ENCODE results near the gene SLCO2B1. TPM values are rescaled to one million over a fixed set of nuclear protein-coding genes. Genes with fewer than 3 reads are reported as not detected.

The SLCO2B1 gene
- total RNA-seq, 1 experiment from 2014 or later, result not detected

DNA sequence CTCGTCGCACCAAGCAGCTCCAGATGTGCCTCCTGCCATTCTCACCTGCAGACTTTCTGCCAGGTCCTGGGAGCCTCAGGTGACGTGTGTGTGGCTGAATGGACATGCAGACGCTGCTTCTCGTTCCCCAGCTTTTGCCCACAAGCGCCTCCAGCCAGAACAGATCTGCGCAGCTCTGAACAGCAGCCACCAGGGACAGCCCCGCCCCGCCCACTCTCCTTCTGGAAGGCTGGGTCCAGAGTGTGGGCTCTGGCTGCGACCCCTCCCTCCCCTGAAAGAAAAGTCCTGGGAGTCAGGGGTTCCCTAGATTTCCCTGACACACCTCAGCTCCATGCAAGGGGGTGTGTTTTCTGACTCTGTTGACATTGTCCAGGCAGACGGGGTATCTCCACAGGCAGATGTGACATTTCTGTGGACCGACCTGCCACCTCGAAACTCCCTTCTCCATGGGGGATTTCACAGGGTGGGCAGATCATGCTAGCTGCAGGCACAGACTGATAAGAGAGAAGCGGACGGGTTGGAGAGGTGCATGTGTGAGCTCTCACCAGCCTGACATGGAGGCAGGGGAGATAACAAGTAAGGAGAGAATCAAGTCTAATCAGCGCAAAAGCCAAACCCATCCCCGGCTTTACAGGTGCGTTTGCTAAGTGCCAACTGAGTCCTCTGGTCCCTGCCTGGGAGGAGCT, 19.8 kb downstream of the SLCO2B1 start:
- H3K4me1 Mint-ChIP-seq (ENCODE audit: insufficient read depth, unreplicated experiment), result no peaks in the 10 kb centered on the region
- no peaks in the 10 kb centered on the region for H3K27me3 Mint-ChIP-seq (ENCODE audit: insufficient read depth, unreplicated experiment)
- BruUV-seq (replicated peaks), result no TSS peak
- TF ChIP-seq, protein P1, sequence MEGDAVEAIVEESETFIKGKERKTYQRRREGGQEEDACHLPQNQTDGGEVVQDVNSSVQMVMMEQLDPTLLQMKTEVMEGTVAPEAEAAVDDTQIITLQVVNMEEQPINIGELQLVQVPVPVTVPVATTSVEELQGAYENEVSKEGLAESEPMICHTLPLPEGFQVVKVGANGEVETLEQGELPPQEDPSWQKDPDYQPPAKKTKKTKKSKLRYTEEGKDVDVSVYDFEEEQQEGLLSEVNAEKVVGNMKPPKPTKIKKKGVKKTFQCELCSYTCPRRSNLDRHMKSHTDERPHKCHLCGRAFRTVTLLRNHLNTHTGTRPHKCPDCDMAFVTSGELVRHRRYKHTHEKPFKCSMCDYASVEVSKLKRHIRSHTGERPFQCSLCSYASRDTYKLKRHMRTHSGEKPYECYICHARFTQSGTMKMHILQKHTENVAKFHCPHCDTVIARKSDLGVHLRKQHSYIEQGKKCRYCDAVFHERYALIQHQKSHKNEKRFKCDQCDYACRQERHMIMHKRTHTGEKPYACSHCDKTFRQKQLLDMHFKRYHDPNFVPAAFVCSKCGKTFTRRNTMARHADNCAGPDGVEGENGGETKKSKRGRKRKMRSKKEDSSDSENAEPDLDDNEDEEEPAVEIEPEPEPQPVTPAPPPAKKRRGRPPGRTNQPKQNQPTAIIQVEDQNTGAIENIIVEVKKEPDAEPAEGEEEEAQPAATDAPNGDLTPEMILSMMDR (IDR thresholded peaks at IDR 0.05; ENCODE audit: unreplicated experiment), result no peak
- no peak for DNase-seq (ENCODE audit: unreplicated experiment)
- no peak overlapping the region for H3K27ac Mint-ChIP-seq (ENCODE audit: low read depth, unreplicated experiment)
- no peaks in the 10 kb centered on the region for H3K36me3 Mint-ChIP-seq (ENCODE audit: insufficient read depth, unreplicated experiment)
- ChIA-PET CTCF (interaction anchor here (0.6 to 3.6 kb wide), 5 partner anchors 9 to 148 kb away, joined by 3 to 9 read pairs (median 4); no protein-coding TSS in a partner anchor), POLR2A (no interaction called here)
- intact Hi-C loops (cut with micrococcal nuclease), result no loop called here
- no peaks in the 10 kb centered on the region for H3K9me3 Mint-ChIP-seq (ENCODE audit: unreplicated experiment)
- no peak overlapping the region for H3K4me3 Mint-ChIP-seq (ENCODE audit: unreplicated experiment)

DNA sequence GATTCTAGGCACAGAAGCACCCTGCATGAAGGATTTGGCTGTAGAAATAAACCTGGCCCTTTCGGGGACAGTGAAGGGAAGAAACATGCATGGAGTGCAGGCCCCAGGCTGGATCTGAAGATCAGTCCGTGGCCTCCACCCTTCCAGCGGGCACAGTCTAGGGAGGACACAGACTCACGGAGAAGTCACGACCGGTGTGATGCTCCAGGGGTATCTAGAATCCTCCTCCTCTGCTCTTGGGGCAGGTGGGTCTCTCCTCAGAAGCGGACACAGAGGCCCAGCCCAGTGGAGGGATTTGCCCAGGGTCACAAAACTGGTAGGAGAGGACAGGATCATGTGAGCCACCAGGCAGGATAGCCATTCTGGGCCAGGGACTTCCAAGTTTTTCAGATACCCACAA, 22.4 kb downstream of the SLCO2B1 start:
- Mint-ChIP-seq H3K4me1 (ENCODE audit: insufficient read depth, unreplicated experiment) (no peaks in the 10 kb centered on the region), H3K36me3 (ENCODE audit: insufficient read depth, unreplicated experiment) (no peaks in the 10 kb centered on the region), H3K4me3 (ENCODE audit: unreplicated experiment) (no peak overlapping the region), H3K27ac (ENCODE audit: low read depth, unreplicated experiment) (no peak overlapping the region), H3K27me3 (ENCODE audit: insufficient read depth, unreplicated experiment) (no peaks in the 10 kb centered on the region), H3K9me3 (ENCODE audit: unreplicated experiment) (no peaks in the 10 kb centered on the region)
- no peak for DNase-seq (ENCODE audit: unreplicated experiment)
- BruUV-seq (replicated peaks), result no TSS peak
- intact Hi-C loops (cut with micrococcal nuclease), result no loop called here
- ChIA-PET POLR2A (no interaction called here), CTCF (no interaction called here)
- TF ChIP-seq, protein P1 (IDR thresholded peaks at IDR 0.05; ENCODE audit: unreplicated experiment), result no peak

DNA sequence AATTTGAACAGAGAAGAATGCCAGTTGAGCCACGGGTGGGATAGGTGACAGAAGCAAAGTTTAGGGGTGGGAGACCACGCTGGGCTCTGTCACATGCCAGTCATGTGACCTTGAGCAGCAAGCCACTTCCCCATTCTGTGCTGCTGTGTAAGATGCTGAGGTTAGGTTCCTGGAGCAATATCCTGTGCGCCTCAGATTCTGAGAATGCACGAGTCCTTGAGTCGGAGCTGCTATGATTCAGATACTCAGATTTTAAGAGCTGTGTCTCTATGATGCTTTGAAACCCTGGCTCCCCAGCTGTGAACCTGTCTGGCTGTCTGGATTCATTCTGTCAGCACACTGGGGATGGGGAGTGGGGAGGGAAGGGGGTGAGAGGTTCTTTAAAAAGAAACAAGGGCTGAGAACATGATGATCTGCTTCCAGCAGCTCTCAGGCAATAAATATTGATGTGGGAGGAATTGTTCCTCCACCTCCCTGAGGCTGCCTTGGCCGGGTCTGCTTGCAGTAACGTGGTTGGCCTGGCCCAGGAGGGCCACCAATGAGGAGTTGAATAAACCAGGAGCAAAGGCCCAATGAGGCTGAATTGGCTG, 24.0 kb downstream of the SLCO2B1 start:
- H3K4me1 Mint-ChIP-seq (ENCODE audit: insufficient read depth, unreplicated experiment), result no peaks in the 10 kb centered on the region
- POLR2A ChIA-PET, result no interaction called here
- TF ChIP-seq, protein P1 (IDR thresholded peaks at IDR 0.05; ENCODE audit: unreplicated experiment), result no peak
- H3K27ac Mint-ChIP-seq (ENCODE audit: low read depth, unreplicated experiment), result no peak overlapping the region
- no peaks in the 10 kb centered on the region for H3K36me3 Mint-ChIP-seq (ENCODE audit: insufficient read depth, unreplicated experiment)
- DNase-seq (ENCODE audit: unreplicated experiment), result no peak
- no TSS peak for BruUV-seq (replicated peaks)
- intact Hi-C loops (cut with micrococcal nuclease), result no loop called here
- H3K27me3 Mint-ChIP-seq (ENCODE audit: insufficient read depth, unreplicated experiment), result no peaks in the 10 kb centered on the region
- CTCF ChIA-PET, result interaction anchor here (0.6 kb wide), 1 partner anchor 709 kb away, joined by 4 read pairs; no protein-coding TSS in a partner anchor
- H3K4me3 Mint-ChIP-seq (ENCODE audit: unreplicated experiment), result no peak overlapping the region
- H3K9me3 Mint-ChIP-seq (ENCODE audit: unreplicated experiment), result no peaks in the 10 kb centered on the region

DNA sequence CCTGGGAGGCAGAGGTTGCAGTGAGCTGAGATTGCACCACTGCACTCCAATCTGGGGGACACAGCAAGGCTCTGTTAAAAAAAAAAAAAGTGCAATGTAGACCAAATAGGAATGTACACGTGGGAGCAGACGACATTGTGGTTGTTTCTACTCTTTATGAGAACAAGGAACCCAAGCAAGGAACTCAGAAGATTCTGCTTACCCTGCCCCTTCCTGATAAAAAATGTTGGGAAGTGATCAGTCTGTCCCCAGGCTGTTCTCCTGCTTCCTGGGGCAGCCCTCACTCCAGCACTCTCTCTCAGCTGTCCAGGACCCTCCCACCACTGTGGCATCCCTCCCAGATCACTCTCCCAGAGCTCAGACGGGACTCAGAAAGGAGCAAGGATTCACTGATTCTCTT, 31.8 kb downstream of the SLCO2B1 start:
- Mint-ChIP-seq H3K4me1 (ENCODE audit: insufficient read depth, unreplicated experiment) (no peaks in the 10 kb centered on the region), H3K9me3 (ENCODE audit: unreplicated experiment) (no peaks in the 10 kb centered on the region), H3K36me3 (ENCODE audit: insufficient read depth, unreplicated experiment) (no peaks in the 10 kb centered on the region), H3K27me3 (ENCODE audit: insufficient read depth, unreplicated experiment) (peaks cover 57% of the 10 kb centered on the region), H3K27ac (ENCODE audit: low read depth, unreplicated experiment) (no peak overlapping the region), H3K4me3 (ENCODE audit: unreplicated experiment) (no peak overlapping the region)
- CTCF ChIA-PET, result interaction anchor here (0.7 to 1.9 kb wide), 2 partner anchors 22 to 41 kb away, joined by 3 to 8 read pairs; no protein-coding TSS in a partner anchor
- POLR2A ChIA-PET, result no interaction called here
- intact Hi-C loops (cut with micrococcal nuclease), result no loop called here
- no peak for DNase-seq (ENCODE audit: unreplicated experiment)
- BruUV-seq (replicated peaks), result no TSS peak
- TF ChIP-seq, protein P1 (IDR thresholded peaks at IDR 0.05; ENCODE audit: unreplicated experiment), result no peak

Measured in MCF 10A (cell line).